HEK293T (cell line): ENCODE data around the gene TRIM5.

Experiments used
- BHLHE40 ChIP-seq: fragments of 450-650 bp; IDR thresholded peaks from 2 replicates; pipeline ENCODE4 v1.6.1; 2016; ENCODE audit warnings: mild to moderate bottlenecking, moderate library complexity, borderline replicate concordance
- FOXK2 ChIP-seq: fragments of 450-650 bp; IDR thresholded peaks from 2 replicates; pipeline ENCODE4 v1.6.1; 2016; ENCODE audit warnings: mild to moderate bottlenecking
- FOXM1 ChIP-seq: fragments of 450-650 bp; IDR thresholded peaks from 2 replicates; pipeline ENCODE4 v1.6.1; 2017; ENCODE audit warnings: mild to moderate bottlenecking, borderline replicate concordance
- NFRKB ChIP-seq: fragments of 450-650 bp; IDR thresholded peaks from 2 replicates; pipeline ENCODE4 v1.6.1; 2016; ENCODE audit warnings: mild to moderate bottlenecking, moderate library complexity
- SP1 ChIP-seq: fragments of 450-650 bp; IDR thresholded peaks from 2 replicates; pipeline ENCODE4 v1.6.1; 2017
- TARDBP ChIP-seq: fragments of 450-650 bp; IDR thresholded peaks from 2 replicates; pipeline ENCODE4 v1.6.1; 2016
- ZNF384 ChIP-seq: fragments of 450-650 bp; IDR thresholded peaks from 2 replicates; pipeline ENCODE4 v1.6.1; 2016

- TF ChIP-seq FOXM1 = no peak
- no peak for TF ChIP-seq TARDBP
- no peak for TF ChIP-seq ZNF384
- no peak for TF ChIP-seq SP1
- TF ChIP-seq FOXK2 = no peak
- no peak for TF ChIP-seq BHLHE40
- TF ChIP-seq NFRKB = no peak
Measured at GRCh38 chr11:5690736-5691135, 5.9 kb upstream of the TRIM5 start.
